Natural killer cell (primary cell): ENCODE measurements around the gene PCDH18. TPM values are rescaled to one million over a fixed set of nuclear protein-coding genes. Genes with fewer than 3 reads are reported as not detected.

ENCODE experiments used
- ATAC-seq, 3 donors: fragments of 150-1000 bp in 2 of 3; fragments of 200-7000 bp in 1 of 3; cut with Tn5 transposase; 1 replicate in 1 of 3; 2 replicates in 2 of 3; pipeline ENCODE4 v1.10.0; 2021; ENCODE audit warnings: mild to moderate bottlenecking in 2 of 3, moderate library complexity in 2 of 3
- DNase-seq, 2 donors: peaks; one replicate each; pipeline versions ENCODE4 v3.0.0 to v3.0.0-alpha.2; 2013 to 2021; ENCODE audit warnings: mixed read lengths in 1 of 2
- H3K27ac ChIP-seq: one replicate; pipeline ENCODE4 v1.5.1; 2013; ENCODE audit warnings: mild to moderate bottlenecking, low read length
- H3K27me3 ChIP-seq: one replicate; pipeline ENCODE4 v1.6.1; 2013; ENCODE audit warnings: low read length; ENCODE audit not compliant: control insufficient read depth, insufficient read depth
- H3K36me3 ChIP-seq: one replicate; pipeline ENCODE4 v1.6.1; 2013; ENCODE audit warnings: low read length; ENCODE audit not compliant: control insufficient read depth, insufficient read depth
- H3K4me1 ChIP-seq: one replicate; pipeline ENCODE4 v1.6.1; 2013; ENCODE audit warnings: low read length; ENCODE audit not compliant: control insufficient read depth, insufficient read depth
- H3K4me3 ChIP-seq: one replicate; pipeline ENCODE4 v1.5.1; 2013; ENCODE audit warnings: low read length
- H3K9me3 ChIP-seq: one replicate; pipeline ENCODE4 v1.6.1; 2013; ENCODE audit warnings: low read length; ENCODE audit not compliant: control insufficient read depth, insufficient read depth
- H3K27ac Mint-ChIP-seq, 2 donors: one replicate each; pipeline ENCODE4 v1.8.0; 2022; ENCODE audit warnings: mild to moderate bottlenecking in 2 of 2, mixed read lengths in 2 of 2, moderate library complexity in 1 of 2
- H3K27me3 Mint-ChIP-seq, 2 donors: one replicate each; pipeline ENCODE4 v1.8.0; 2022; ENCODE audit warnings: low read depth in 2 of 2, mixed read lengths in 2 of 2
- H3K36me3 Mint-ChIP-seq: one replicate; pipeline ENCODE4 v1.8.0; 2022; ENCODE audit warnings: mixed read lengths
- H3K4me1 Mint-ChIP-seq, 2 donors: one replicate each; pipeline ENCODE4 v1.8.0; 2022; ENCODE audit warnings: mixed read lengths in 2 of 2
- H3K4me3 Mint-ChIP-seq: one replicate; pipeline ENCODE4 v1.8.0; 2022; ENCODE audit warnings: mild to moderate bottlenecking, moderate library complexity, mixed read lengths
- H3K9me3 Mint-ChIP-seq, 2 donors: one replicate each; pipeline ENCODE4 v1.8.0; 2022; ENCODE audit warnings: mixed read lengths in 2 of 2
- CTCF ChIP-seq: fragments of 200-600 bp; IDR thresholded peaks from one replicate; pipeline ENCODE4 v1.8.0; 2022; ENCODE audit warnings: antibody characterized with exemption
- WGBS: methylation state at CpG from one replicate; pipeline ENCODE4 v1.1.7; 2013; ENCODE audit warnings: missing lambda C conversion rate; ENCODE audit not compliant: insufficient coverage; 5-methylcytosine and 5-hydroxymethylcytosine counted together
- intact Hi-C: fragments of 100-400 bp; cut with micrococcal nuclease; formaldehyde crosslinking; loops from one replicate; pipeline ENCODE4 v1.14.2; 2022
- total RNA-seq, 4 donors: library from RNA; stranded (reverse); fragments of 120-200 nt in 1 of 4; gene quantifications; one replicate each; pipeline versions ENCODE4 v1.2.3 to v1.2.4, GENCODE V29; 2013 to 2022

Gene PCDH18
- total RNA-seq, 3 donors from 2014 or later (not counting 1 experiment from before 2014, with no cell fraction given) = not detected

DNA sequence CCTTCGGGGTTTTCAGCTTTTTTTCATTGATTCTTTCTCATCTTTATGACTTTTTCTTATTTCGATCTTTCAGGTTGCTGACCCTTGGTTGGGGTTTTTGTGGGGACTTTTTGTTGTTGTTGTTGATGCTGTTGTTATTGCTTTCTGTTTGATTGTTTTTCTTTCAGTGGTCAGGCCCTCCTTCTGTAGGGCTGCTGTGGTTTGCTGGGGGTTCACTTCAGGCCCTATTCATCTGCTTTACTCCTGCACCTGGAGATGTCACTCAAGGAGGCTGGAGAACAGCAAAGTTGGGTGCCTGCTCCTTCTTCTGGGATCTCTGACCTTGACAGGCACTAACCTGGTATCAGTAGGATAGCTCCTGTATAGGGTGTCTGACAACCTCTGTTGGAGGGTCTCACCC is 39.9 kb upstream of the PCDH18 start:
- Mint-ChIP-seq H3K4me3 (no peak overlapping the region), H3K36me3 (peaks cover 15% of the 10 kb centered on the region), H3K27ac (no peak overlapping the region), H3K4me1 (no peaks in the 10 kb centered on the region), H3K9me3 (peaks cover 21 to 24% of the 10 kb centered on the region in 2 donors), H3K27me3 (no peaks in the 10 kb centered on the region)
- Histone ChIP-seq H3K4me1 (no peaks in the 10 kb centered on the region), H3K27me3 (no peaks in the 10 kb centered on the region), H3K36me3 (no peaks in the 10 kb centered on the region), H3K9me3 (peaks cover 10% of the 10 kb centered on the region), H3K27ac (no peak overlapping the region), H3K4me3 (no peak overlapping the region)
- WGBS = 75% methylated on average over 1 of the region's 2 CpGs
- intact Hi-C loops = no loop called here
- no peak for DNase-seq
- ATAC-seq = no peak
- no peak for TF ChIP-seq CTCF

DNA sequence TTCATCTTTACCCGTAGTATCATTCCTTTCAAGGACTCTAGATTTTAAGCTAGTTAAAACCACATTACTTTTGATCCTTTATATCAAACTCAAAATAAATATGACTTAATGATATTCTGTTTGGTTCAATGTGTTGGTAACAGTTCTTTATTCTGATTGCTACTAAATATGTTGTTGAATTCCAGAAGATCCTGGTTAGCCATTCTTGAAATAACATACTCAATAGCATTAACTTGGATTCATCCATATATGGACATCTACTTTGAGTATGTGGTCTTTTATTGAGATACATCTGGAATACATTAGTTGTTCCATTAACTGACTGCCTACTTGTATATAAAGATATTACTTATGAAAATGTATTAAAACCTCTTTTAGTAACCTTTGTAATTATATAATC is 27.5 kb upstream of the PCDH18 start:
- H3K27me3 Mint-ChIP-seq = no peaks in the 10 kb centered on the region
- H3K4me1 ChIP-seq = no peaks in the 10 kb centered on the region
- H3K9me3 ChIP-seq = no peaks in the 10 kb centered on the region
- H3K9me3 Mint-ChIP-seq = peaks cover 11 to 22% of the 10 kb centered on the region in 2 donors
- DNase-seq (no peak), ATAC-seq (no peak)
- H3K27me3 ChIP-seq = no peaks in the 10 kb centered on the region
- H3K36me3 Mint-ChIP-seq = no peaks in the 10 kb centered on the region
- H3K27ac ChIP-seq = no peak overlapping the region
- H3K4me3 Mint-ChIP-seq = no peak overlapping the region
- intact Hi-C loops = no loop called here
- no peak overlapping the region for H3K27ac Mint-ChIP-seq
- no peak for TF ChIP-seq CTCF
- H3K4me3 ChIP-seq = no peak overlapping the region
- WGBS = no CpG with 5 or more reads among the region's 1 CpG
- H3K36me3 ChIP-seq = no peaks in the 10 kb centered on the region
- no peaks in the 10 kb centered on the region for H3K4me1 Mint-ChIP-seq

DNA sequence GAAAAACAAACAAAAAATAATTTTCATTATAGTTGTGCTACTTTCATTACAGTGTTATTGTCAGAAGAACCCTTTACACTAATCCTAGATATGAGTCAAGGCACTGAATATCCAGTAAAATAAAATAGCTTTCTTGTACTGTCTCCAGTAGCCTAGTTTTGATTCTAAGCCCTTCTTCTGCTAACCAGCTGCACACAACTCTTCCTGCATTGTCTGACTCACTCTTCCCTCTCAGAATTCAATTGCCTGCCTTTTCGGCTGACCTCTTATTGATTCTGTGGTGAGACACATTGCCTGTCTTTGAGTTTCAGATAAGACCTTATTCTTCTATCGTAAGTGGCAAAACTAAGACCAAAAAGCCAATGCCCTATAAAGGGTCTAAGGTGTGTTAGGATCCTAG is 26.7 kb upstream of the PCDH18 start:
- Histone ChIP-seq H3K36me3 (no peaks in the 10 kb centered on the region), H3K27ac (no peak overlapping the region), H3K4me1 (no peaks in the 10 kb centered on the region), H3K4me3 (no peak overlapping the region), H3K27me3 (no peaks in the 10 kb centered on the region), H3K9me3 (no peaks in the 10 kb centered on the region)
- WGBS = 79% methylated on average over 2 of the region's 2 CpGs
- Mint-ChIP-seq H3K27me3 (no peaks in the 10 kb centered on the region), H3K9me3 (peaks cover 13 to 23% of the 10 kb centered on the region in 2 donors), H3K27ac (no peak overlapping the region), H3K36me3 (no peaks in the 10 kb centered on the region), H3K4me1 (no peaks in the 10 kb centered on the region), H3K4me3 (no peak overlapping the region)
- TF ChIP-seq CTCF = no peak
- ATAC-seq (no peak), DNase-seq (no peak)
- intact Hi-C loops = no loop called here

DNA sequence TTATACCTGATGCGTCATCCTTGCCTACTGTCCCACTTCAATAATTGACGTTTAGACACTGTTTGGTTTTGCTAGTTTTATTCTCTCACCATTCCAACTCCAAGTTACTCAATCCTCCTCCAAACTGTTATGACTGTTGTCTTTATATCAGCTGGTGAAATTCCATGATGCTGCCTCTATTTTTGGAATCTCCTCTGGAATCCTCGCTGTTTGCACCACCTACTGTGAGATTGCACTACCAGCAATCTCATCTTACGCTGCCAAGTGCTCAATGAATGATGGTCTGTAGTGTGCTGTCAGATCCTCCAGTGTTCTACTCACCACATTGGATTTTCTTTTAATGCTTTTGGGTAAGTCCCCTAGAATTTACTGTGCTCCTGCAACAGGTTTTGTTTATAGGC is 13.2 kb upstream of the PCDH18 start:
- intact Hi-C loops = no loop called here
- DNase-seq (no peak), ATAC-seq (no peak)
- TF ChIP-seq CTCF = no peak
- H3K9me3 Mint-ChIP-seq = peaks cover 5 to 8% of the 10 kb centered on the region in 2 donors
- no peaks in the 10 kb centered on the region for H3K36me3 Mint-ChIP-seq
- H3K36me3 ChIP-seq = no peaks in the 10 kb centered on the region
- H3K27ac ChIP-seq = no peak overlapping the region
- H3K4me3 Mint-ChIP-seq = no peak overlapping the region
- no peaks in the 10 kb centered on the region for H3K27me3 Mint-ChIP-seq
- H3K27me3 ChIP-seq = no peaks in the 10 kb centered on the region
- no peaks in the 10 kb centered on the region for H3K4me1 ChIP-seq
- no peak overlapping the region for H3K4me3 ChIP-seq
- 79% methylated on average over 4 of the region's 4 CpGs for WGBS
- no peaks in the 10 kb centered on the region for H3K4me1 Mint-ChIP-seq
- no peaks in the 10 kb centered on the region for H3K9me3 ChIP-seq
- H3K27ac Mint-ChIP-seq = no peak overlapping the region
